ENCODE results near the gene SFRP5. TPM values are rescaled to one million over a fixed set of nuclear protein-coding genes. Genes with fewer than 3 reads are reported as not detected.

The SFRP5 gene
- total RNA-seq, 2 donors from 2014 or later: not detected

DNA sequence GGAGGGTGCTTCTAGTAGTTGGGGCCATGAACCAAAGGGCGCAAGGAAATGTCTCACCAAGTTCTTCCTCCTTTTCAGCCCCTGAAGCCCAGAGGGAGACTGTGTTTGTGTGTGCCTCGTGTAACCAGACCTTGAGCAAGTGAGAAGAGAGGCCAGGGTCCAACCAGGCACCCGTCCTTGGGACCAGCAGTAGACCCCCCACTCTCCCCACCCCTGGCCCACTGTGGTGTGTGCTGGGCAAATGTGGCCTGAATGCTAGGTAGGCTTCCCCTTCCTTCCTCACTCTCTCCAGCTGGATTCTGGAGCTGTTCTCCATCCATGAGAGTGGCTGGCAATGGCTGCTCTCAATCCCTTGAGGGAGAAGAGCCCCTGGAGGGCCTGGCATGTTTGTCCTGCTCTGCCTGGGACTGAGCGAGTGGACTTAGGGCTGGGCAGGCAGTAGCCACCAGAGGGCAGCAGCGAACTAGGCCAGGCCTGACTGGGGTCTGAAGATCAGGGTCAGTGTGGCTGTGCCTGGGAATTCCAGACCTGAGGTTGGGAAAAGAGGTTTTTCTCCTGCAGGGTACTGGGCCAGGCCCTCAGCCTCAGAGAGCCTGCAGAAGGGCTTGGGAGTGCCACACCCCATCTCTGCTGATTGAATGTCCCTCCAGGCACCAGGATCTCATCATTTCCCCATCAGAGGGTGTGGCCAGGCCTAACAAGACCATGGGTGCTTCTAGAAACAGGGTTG lies 12.5 kb downstream of the SFRP5 start:
- peaks cover 0 to 14% of the 10 kb centered on the region in 2 donors for H3K36me3 Mint-ChIP-seq
- DNase-seq (ENCODE audit: low spot score in 2 of 2) (peak in 1 of 2 donors; percentile 61), ATAC-seq (peak; percentile 77 to 82)
- no peak overlapping the region for H3K27ac Mint-ChIP-seq
- no peaks in the 10 kb centered on the region for H3K9me3 Mint-ChIP-seq

DNA sequence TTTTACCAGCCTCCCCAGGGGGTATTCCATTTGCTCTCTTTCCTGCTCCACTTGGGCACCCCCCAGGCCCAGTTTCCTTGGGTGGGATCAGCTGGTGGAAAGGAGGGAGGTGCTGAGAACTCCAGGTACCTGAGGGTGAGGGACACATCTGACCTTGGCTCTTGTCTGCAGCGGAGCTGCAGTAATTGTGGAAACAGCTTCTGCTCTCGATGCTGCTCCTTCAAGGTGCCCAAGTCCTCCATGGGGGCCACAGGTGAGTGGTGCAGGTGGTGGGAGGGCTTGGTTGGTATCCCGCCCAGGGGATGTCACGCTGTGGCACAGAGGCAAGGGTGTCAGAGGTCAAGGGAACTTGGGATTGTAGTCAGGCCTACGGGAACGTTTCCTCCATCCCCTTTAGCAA lies 14.3 kb downstream of the SFRP5 start:
- H3K27ac Mint-ChIP-seq: peak overlapping the region in 1 of 2 donors; percentile 81
- no peaks in the 10 kb centered on the region for H3K9me3 Mint-ChIP-seq
- DNase-seq (ENCODE audit: low spot score in 2 of 2): no peak
- no peak for ATAC-seq
- H3K36me3 Mint-ChIP-seq: peaks cover 0 to 14% of the 10 kb centered on the region in 2 donors

GRCh38 chr10:97755718-97756117 lies 16.1 kb downstream of the SFRP5 start:
- no peak overlapping the region for H3K27ac Mint-ChIP-seq
- H3K36me3 Mint-ChIP-seq: peaks cover 0 to 20% of the 10 kb centered on the region in 2 donors
- ATAC-seq: no peak
- no peaks in the 10 kb centered on the region for H3K9me3 Mint-ChIP-seq
- no peak for DNase-seq (ENCODE audit: low spot score in 2 of 2)

- DNase-seq (ENCODE audit: low spot score in 2 of 2) (no peak), ATAC-seq (no peak)
- Mint-ChIP-seq H3K9me3 (no peaks in the 10 kb centered on the region), H3K27ac (no peak overlapping the region), H3K36me3 (peaks cover 0 to 20% of the 10 kb centered on the region in 2 donors)
These were observed 17.1 kb downstream of the SFRP5 start for GRCh38 chr10:97754726-97755125.

DNA sequence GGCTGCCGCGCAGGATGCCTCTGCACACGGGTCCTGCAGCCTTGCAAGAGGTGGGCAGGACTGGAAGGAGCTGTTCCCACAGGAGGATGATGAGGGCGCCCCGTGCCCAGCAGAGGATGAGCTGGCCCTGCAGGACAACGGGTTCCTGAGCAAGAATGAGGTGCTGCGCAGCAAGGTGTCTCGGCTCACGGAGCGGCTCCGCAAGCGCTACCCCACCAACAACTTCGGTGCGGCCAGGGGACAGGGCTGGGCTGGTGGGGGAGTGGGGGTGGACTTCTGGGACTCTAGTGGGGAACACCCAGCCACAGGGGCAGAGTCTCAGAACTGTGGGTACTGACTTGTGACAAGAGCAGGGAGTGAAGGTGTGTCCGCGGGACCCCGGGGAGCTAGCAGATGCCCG lies 18.8 kb downstream of the SFRP5 start:
- ATAC-seq (no peak), DNase-seq (ENCODE audit: low spot score in 2 of 2) (no peak)
- H3K9me3 Mint-ChIP-seq: no peaks in the 10 kb centered on the region
- peaks cover 4 to 23% of the 10 kb centered on the region in 2 donors for H3K36me3 Mint-ChIP-seq
- H3K27ac Mint-ChIP-seq: no peak overlapping the region

- DNase-seq (ENCODE audit: low spot score in 2 of 2): no peak
- Mint-ChIP-seq H3K36me3 (peaks cover 11 to 24% of the 10 kb centered on the region in 2 donors), H3K9me3 (no peaks in the 10 kb centered on the region), H3K27ac (no peak overlapping the region)
- ATAC-seq: no peak
These were observed 23.7 kb downstream of the SFRP5 start for GRCh38 chr10:97748116-97748515.

- Mint-ChIP-seq H3K9me3 (no peaks in the 10 kb centered on the region), H3K27ac (no peak overlapping the region), H3K36me3 (peaks cover 11 to 24% of the 10 kb centered on the region in 2 donors)
- ATAC-seq (no peak), DNase-seq (ENCODE audit: low spot score in 2 of 2) (no peak)
These were observed 24.2 kb downstream of the SFRP5 start for GRCh38 chr10:97747573-97747972.

DNA sequence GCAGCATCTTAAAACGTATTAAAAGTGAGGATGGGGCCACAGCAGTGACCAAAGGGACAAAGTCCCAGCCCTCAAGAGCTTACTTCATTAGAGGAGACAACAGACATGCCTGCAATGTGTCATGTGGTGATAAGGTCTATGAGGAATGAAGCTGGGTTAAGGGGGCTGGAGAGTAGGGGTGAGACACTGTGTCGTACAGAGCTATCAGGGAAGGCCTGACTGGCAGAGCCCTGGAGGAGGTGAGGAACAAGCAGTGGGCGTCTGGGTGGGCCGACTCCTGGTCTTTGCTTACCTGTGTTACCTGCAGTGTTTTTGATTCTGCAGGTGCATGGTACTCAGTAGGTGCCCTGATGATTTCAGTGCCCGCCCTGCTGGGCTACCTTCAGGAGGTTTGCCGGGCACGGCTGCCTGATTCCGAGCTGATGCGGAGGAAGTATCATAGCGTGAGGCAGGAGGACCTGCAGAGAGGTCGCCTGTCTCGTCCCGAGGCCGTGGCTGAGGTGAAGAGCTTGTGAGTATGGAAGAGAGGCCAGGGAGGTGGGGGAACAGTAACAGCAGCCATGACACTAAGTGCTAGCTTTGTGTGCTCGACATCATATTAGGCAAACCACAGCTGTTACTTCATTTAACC lies 27.3 kb downstream of the SFRP5 start:
- H3K36me3 Mint-ChIP-seq: peaks cover 19 to 23% of the 10 kb centered on the region in 2 donors
- no peak for DNase-seq (ENCODE audit: low spot score in 2 of 2)
- H3K27ac Mint-ChIP-seq: peak overlapping the region in 1 of 2 donors; percentile 72
- no peak for ATAC-seq
- no peaks in the 10 kb centered on the region for H3K9me3 Mint-ChIP-seq

GRCh38 chr10:97743169-97743943 lies 28.4 kb downstream of the SFRP5 start:
- peak overlapping the region in 1 of 2 donors; percentile 65 for H3K27ac Mint-ChIP-seq
- no peaks in the 10 kb centered on the region for H3K9me3 Mint-ChIP-seq
- peaks cover 18 to 24% of the 10 kb centered on the region in 2 donors for H3K36me3 Mint-ChIP-seq
- ATAC-seq (no peak), DNase-seq (ENCODE audit: low spot score in 2 of 2) (no peak)

- H3K36me3 Mint-ChIP-seq: peaks cover 28 to 33% of the 10 kb centered on the region in 2 donors
- DNase-seq (ENCODE audit: low spot score in 2 of 2) (no peak), ATAC-seq (no peak)
- H3K27ac Mint-ChIP-seq: no peak overlapping the region
- peaks cover 6% of the 10 kb centered on the region in 2 donors for H3K9me3 Mint-ChIP-seq
These were observed 31.2 kb downstream of the SFRP5 start for GRCh38 chr10:97740613-97741012.

GRCh38 chr10:97738616-97739015 lies 33.2 kb downstream of the SFRP5 start:
- no peak for DNase-seq (ENCODE audit: low spot score in 2 of 2)
- H3K27ac Mint-ChIP-seq: peak overlapping the region in 1 of 2 donors; percentile 93
- peaks cover 8% of the 10 kb centered on the region in 2 donors for H3K9me3 Mint-ChIP-seq
- ATAC-seq: no peak
- H3K36me3 Mint-ChIP-seq: peaks cover 22 to 30% of the 10 kb centered on the region in 2 donors

- peaks cover 22 to 30% of the 10 kb centered on the region in 2 donors for H3K36me3 Mint-ChIP-seq
These were observed 34.0 kb downstream of the SFRP5 start for GRCh38 chr10:97737770-97738265.

DNA sequence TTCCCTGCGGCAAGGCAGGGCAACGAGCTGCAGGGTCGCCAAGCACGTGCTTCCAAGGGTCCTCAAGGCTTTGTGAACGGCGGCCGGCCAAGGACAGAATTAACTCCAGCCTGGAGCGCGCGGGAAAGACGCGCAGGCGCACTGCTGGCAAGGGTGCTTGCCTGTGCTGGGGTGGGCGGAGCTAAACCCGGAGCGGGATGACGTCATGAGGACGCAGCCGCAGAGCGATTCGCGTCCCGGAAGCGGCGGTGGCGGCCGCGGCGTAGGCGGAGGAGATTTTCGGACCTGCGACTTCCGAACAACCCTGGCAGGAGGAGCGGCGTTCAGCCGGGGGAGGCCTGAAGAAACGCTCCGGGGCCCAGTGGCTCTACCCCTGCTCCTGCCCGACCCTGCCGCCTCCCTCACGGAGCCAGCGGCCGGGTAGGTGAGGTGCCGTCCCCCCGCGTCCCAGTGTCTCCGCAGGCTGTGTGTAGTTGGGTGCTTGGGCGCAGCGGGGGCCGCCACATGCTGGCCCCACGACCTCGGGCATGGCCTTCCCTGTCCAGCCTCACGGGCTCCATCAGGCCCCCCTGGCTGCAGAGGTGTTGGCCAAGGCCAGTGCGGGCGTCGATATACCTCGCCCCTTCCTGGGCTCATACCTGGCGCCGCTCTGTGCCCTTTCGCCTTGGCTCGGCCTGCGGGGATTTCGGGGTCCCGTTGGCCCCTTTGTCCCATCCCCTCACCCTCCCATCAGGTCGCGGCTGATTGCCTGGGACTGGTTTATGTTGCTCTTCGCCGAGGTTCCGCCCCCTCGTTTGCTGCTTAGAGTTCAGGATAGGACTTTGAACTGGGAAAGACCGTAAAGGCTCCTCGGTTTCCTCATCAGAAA lies 34.7 kb downstream of the SFRP5 start, which contains the start of gene ZFYVE27:
ZFYVE27 (plus strand) TSS at position 227 of the 868 bp plus-strand sequence. CDS start 1,350 bp downstream, outside the sequence.
- ATAC-seq: peak; percentile 84 to 87
- peaks cover 8% of the 10 kb centered on the region in 2 donors for H3K9me3 Mint-ChIP-seq

More at GRCh38 chr10:97737770-97738265, 34.0 kb downstream of the SFRP5 start:
- DNase-seq (ENCODE audit: low spot score in 2 of 2): peak in 1 of 2 donors; percentile 17
- ATAC-seq: peak; percentile 29 to 41
- Mint-ChIP-seq H3K27ac (peak overlapping the region; percentile 93 to 98), H3K9me3 (peaks cover 8% of the 10 kb centered on the region in 2 donors)

GRCh38 chr10:97736403-97736901 lies 35.3 kb downstream of the SFRP5 start:
- Mint-ChIP-seq H3K36me3 (peaks cover 22 to 30% of the 10 kb centered on the region in 2 donors), H3K27ac (peak overlapping the region; percentile 93 to 97), H3K9me3 (peaks cover 8% of the 10 kb centered on the region in 2 donors)
- ATAC-seq (peak; percentile 32 to 36), DNase-seq (ENCODE audit: low spot score in 2 of 2) (no peak)

More for the DNA sequence above, 34.7 kb downstream of the SFRP5 start, which contains the start of gene ZFYVE27:
- peak within 1 kb of the TSS; percentile 93 to 98 for H3K27ac Mint-ChIP-seq
- DNase-seq (ENCODE audit: low spot score in 2 of 2): peak; percentile 96 to 98
- peaks cover 22 to 30% of the 10 kb centered on the region in 2 donors for H3K36me3 Mint-ChIP-seq

DNA sequence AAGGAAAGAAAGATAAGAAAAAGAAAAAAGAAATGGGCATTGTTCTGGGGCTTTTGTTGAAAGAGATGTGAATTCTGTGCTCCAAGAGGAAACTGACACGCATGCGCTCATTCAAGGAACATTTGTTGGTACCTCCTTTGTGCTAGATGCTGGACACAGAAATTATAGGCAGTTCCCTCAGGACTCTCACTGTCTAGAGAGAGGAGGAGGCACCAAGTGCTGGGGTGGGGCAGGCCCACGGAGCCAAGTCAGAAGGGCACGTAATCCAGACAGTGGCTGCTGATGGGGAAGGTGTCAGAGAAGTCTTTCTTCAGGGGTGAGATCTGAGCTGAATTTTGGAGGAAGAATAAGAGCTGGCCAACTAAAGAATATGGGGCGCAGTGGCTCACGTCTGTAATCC lies 37.8 kb downstream of the SFRP5 start:
- Mint-ChIP-seq H3K9me3 (peaks cover 8% of the 10 kb centered on the region in 2 donors), H3K36me3 (peaks cover 11 to 21% of the 10 kb centered on the region in 2 donors), H3K27ac (no peak overlapping the region)
- DNase-seq (ENCODE audit: low spot score in 2 of 2) (no peak), ATAC-seq (no peak)
